Mucosa of descending colon (tissue), 3 donors: ENCODE measurements around the gene CIAO2B. TPM values are rescaled to one million over a fixed set of nuclear protein-coding genes. Genes with fewer than 3 reads are reported as not detected.

Experiments
- ATAC-seq: fragments of 200-7000 bp; cut with Tn5 transposase; one replicate; pipeline ENCODE4 v1.9.1; 2020; ENCODE audit warnings: mild to moderate bottlenecking, moderate library complexity
- DNase-seq, 3 donors: peaks; one replicate each; pipeline ENCODE4 v3.0.0-alpha.2; 2020
- H3K36me3 ChIP-seq: fragments of 200-600 bp; one replicate; pipeline ENCODE4 v1.8.0; 2021; ENCODE audit warnings: low read depth, mild to moderate bottlenecking
- H3K4me1 ChIP-seq: fragments of 200-600 bp; one replicate; pipeline ENCODE4 v1.8.0; 2021; ENCODE audit warnings: low read depth, mild to moderate bottlenecking
- H3K4me3 ChIP-seq: fragments of 200-600 bp; one replicate; pipeline ENCODE4 v1.8.0; 2021; ENCODE audit warnings: mild to moderate bottlenecking
- H3K9me3 ChIP-seq: fragments of 200-600 bp; one replicate; pipeline ENCODE4 v1.8.0; 2021; ENCODE audit warnings: mild to moderate bottlenecking
- CTCF ChIP-seq: fragments of 200-600 bp; IDR thresholded peaks from one replicate; pipeline ENCODE4 v1.8.0; 2022; ENCODE audit warnings: antibody characterized with exemption, mild to moderate bottlenecking
- intact Hi-C, 2 donors: fragments of 100-400 bp; cut with DNase I in 1 of 2; cut with micrococcal nuclease in 1 of 2; formaldehyde crosslinking; loops; one replicate each; pipeline versions ENCODE4 v1.11.0 to v1.11.1; 2022; cut with DNase I, micrococcal nuclease
- total RNA-seq, 3 donors: library from RNA; stranded (reverse); fragmentation: NEBNext Ultra II Directional in 2 of 3; extraction: Animal tissue kit (Norgen Biotek cat#: 25700) in 2 of 3; gene quantifications; one replicate each; pipeline versions ENCODE4 v1.2.1 to v1.2.4, GENCODE V29; 2021 to 2023
- donor health status: DM: no; HTN: no; CAD: no; lungs with moderate emphysema.
- donor health status: DM: no; HTN: no; CAD: no.
- donor health status: DM: no; HTN: yes; CAD: no.

CIAO2B gene
- total RNA-seq, 3 donors from 2014 or later, result 72.5 to 78.1 (median 76.5) TPM

GRCh38 chr16:66905633-66906539, 28.3 kb downstream of the CIAO2B start:
- no peak for TF ChIP-seq CTCF
- DNase-seq, result peak in 2 of 3 donors; percentile 75 to 91
- Histone ChIP-seq H3K36me3 (no peaks in the 10 kb centered on the region), H3K9me3 (no peaks in the 10 kb centered on the region), H3K4me3 (no peak overlapping the region), H3K4me1 (peaks cover 19% of the 10 kb centered on the region)
- ATAC-seq, result peak; percentile 75
- intact Hi-C loops, result no loop called here

- no peak for TF ChIP-seq CTCF
- Histone ChIP-seq H3K9me3 (no peaks in the 10 kb centered on the region), H3K4me1 (peaks cover 26% of the 10 kb centered on the region), H3K36me3 (no peaks in the 10 kb centered on the region), H3K4me3 (no peak overlapping the region)
- intact Hi-C loops, result no loop called here
- DNase-seq (peak in 1 of 3 donors; percentile 31), ATAC-seq (no peak)
Measured at GRCh38 chr16:66904846-66905632, 29.2 kb downstream of the CIAO2B start.

GRCh38 chr16:66904428-66904845, 29.8 kb downstream of the CIAO2B start:
- H3K4me3 ChIP-seq, result no peak overlapping the region
- H3K9me3 ChIP-seq, result no peaks in the 10 kb centered on the region
- DNase-seq (no peak), ATAC-seq (no peak)
- TF ChIP-seq CTCF, result no peak
- no peaks in the 10 kb centered on the region for H3K36me3 ChIP-seq
- H3K4me1 ChIP-seq, result peaks cover 31% of the 10 kb centered on the region
- intact Hi-C loops, result no loop called here

GRCh38 chr16:66903544-66904427, 30.4 kb downstream of the CIAO2B start:
- no peak for ATAC-seq
- H3K4me3 ChIP-seq, result no peak overlapping the region
- peaks cover 32% of the 10 kb centered on the region for H3K4me1 ChIP-seq
- peak in 1 of 3 donors; percentile 27 for DNase-seq
- intact Hi-C loops, result no loop called here
- no peaks in the 10 kb centered on the region for H3K36me3 ChIP-seq
- no peaks in the 10 kb centered on the region for H3K9me3 ChIP-seq
- TF ChIP-seq CTCF, result no peak
